NOMO-1 treated with DMSO at 0.1 percent for 48 hours (cell line): ENCODE results near the gene TMCO2.
A peak's percentile ranks its signal among the peaks of the same experiment; 100 is the strongest.
"Not testable (repeated sequence)": the region's sequence is repeated elsewhere in the genome, so short reads cannot be mapped to it uniquely, and the experiment has no call there.

Source experiments
- DNase-seq: peaks from one replicate; lab custom pipeline; 2025; ENCODE audit not compliant: unreplicated experiment; lab: John Stamatoyannopoulos, UW

TMCO2 gene

DNA sequence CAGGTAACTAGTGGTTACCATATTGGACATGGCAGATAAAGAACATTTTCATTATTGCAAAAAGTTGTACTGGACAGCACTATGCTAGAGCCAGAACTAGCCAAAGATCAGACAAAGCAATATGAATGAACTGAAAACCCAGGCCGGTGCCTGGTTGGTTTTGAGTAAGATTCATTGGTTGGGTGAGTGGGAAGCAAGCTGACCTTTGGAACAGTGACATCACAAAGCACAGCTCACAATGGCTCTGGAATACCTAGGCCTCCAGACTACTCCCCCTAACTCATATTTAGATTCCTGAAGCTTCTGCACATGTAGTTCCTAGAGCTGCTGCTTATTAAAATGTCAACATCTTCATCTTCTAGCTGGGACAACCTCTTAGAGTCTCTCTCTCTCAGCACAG, at the start of gene TMCO2:
Gene TMCO2, plus strand, starts transcription at position 283 of the 400 bp plus-strand sequence. Its CDS starts 57 bp downstream, at position 340.
- no peak for DNase-seq

DNA sequence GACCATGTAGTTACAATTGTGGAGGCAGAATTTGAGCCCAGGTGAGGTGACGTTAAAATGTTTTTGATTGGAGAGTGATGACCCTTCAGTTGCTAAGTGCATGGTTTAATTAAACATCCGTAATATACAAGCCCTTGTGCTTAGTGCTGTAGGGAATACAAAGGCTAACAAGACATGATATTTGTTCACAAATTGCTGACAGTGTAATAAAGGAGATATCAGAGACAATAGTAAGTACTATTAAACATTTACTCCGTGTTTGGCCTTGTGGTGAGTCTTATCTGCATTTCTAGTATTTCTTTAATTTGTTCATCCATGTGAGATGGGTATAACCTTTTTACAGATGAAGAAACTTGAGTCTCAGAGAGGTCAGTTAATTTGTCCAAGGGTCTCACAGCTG, 48.6 kb upstream of the TMCO2 start:
- DNase-seq = no peak

DNA sequence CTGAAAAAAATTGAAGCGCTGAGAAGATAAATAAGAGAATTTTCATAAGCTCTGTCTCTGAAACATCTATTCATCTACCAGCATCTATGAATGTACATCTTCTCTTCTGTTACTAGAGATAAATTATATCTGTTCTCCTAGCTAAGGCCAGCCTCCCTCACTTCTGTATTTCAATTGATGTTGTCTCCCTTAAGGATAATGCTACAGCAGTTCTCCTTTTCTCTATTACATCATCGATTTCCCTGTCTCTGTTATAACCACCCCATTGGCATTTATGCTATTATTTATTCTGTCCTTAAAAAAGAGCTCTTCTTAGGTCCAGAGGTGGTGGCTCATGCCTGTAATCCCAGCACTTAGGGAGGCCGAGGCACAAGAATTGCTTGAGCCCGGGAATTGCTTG, 42.9 kb upstream of the TMCO2 start:
- no peak for DNase-seq

DNA sequence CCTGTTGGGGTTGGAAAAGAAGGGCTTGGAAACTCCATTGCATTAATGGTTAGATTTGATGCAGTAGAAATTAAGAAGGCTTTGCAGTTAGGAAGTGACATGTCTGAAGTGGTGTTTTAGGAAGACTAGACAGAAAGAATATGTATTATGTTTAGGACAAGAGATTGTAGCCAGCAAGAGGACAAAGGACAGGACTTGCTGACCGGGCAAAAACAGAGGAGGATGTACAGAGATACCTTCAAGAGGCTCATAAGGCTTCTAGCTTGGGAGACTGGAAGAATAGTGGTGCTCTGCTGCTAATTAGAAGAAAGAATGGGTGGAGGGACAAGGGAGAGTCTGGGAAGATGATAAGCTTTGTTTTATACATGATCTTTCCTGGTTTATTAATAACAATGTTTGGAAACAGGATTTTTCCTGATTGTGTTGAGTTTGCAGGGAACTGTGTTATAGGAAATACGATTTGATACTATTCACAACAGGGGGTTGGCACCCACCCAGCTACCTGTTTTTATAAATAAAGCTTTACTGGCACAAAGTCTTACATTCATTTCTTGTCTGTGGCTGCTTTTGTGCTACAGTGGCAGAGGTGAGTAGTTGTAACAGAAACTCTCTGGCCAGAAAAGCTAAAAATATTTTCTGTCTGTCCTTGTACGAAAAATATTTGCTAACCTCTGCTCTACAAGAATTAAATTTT, 37.1 kb upstream of the TMCO2 start:
- no peak for DNase-seq

DNA sequence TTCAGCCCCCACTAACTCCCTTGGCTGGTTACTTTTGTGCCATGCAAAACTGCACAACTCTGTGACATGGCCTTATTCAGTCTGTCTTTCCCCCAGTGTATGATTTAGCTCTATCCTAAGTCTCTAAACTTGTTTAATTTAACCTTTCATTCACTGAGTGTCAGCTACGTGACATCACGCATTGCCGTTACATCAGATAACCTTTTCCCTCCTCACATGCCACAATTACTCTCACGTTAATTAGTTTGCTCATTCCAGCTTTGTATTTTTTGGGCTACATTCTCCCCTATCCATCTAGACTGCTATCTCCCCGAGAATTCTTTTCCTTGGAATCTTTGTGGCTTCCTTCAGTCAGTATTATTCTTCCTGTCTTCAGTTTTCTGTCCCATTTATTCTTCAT, 29.4 kb upstream of the TMCO2 start:
- no peak for DNase-seq

DNA sequence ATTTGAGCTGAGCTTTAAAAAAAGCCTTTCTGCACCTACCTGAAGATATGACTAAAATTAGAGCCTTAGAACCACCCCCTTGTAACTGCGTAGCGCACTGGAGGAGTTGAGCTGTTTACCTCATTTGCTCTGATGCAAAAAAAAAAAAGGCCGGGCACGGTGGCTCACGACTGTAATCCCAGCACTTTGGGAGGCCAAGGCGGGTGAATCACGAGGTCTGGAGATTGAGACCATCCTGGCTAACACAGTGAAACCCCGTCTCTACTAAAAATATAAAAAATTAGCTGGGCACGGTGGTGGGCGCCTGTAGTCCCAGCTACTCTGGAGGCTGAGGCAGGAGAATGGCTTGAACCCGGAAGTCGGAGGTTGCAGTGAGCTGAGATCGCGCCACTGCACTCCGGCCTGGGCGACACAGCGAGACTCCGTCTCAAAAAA, 26.2 kb upstream of the TMCO2 start:
- not testable (repeated sequence) for DNase-seq

DNA sequence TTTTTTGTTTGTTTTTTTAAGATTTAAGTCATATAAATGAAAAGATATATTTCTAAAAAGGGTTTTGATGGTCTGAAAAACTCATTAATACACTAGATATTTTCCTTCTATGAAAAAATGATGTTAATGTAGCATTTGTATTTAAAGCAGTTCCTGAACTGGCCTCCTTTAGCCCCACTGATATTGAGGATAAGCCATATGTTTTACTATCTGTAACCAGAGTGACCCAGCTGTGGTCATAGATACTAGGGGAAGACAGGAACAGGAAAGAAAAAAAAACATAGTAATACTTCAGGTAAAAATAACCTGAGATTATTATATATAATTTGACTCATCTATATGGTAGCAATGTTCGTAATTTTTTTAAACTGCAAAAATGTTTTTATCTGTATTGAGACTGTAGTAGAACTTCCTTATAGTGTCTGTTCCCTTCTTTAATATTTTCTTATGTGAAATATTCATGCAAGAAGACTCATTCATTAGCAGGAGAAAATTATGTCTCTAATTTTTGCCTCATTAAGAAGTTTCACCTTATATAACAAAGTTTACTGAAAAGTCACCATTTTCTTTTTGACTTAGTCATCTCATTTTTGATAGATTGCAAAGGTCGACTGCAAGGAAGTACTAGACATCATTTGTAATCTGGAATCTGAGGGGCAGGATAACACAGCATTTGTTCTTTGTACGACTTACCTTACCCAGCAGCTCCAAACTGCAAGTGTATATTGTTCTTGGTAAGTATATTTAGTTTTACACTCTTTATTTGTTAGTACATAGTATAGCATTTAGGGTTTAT, 25.6 kb upstream of the TMCO2 start:
- no peak for DNase-seq

DNA sequence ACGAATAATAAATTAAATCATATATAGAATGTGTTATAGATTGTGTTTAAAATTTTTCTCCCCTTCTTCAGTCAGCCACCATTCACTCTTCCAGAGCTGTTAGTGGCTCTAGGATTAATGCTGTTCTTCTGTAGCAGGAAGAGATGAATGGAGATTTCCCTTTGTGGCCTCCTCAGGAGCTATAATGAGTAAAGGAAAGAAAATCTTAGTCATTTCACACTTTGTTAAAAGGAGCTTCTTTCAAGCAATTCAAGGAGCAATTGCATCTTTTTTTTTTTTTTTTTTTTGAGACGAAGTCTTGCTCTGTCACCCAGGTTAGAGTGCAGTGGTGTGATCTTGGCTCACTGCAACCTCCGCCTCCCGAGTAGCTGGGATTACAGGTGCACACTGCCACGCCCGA, 23.7 kb upstream of the TMCO2 start:
- DNase-seq = no peak

DNA sequence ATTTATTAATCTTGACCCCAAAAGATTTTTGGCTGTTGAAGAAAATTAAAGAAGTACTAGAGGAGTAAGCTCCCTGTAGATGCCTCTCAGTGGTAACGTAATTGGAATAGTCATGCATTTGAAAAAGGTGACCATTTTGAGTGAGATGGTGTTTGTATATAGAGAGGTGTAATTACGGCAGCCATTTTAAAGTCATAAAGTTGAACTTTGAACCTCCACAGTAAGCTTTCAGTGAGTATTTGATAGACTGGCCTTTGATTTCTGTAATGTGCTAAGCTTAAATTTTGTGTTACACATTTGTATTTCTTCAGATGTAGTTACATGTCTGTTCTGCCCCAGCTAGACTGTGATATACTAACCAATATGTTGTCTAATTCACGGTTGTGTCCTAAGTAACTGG, 21.5 kb upstream of the TMCO2 start:
- DNase-seq = no peak

DNA sequence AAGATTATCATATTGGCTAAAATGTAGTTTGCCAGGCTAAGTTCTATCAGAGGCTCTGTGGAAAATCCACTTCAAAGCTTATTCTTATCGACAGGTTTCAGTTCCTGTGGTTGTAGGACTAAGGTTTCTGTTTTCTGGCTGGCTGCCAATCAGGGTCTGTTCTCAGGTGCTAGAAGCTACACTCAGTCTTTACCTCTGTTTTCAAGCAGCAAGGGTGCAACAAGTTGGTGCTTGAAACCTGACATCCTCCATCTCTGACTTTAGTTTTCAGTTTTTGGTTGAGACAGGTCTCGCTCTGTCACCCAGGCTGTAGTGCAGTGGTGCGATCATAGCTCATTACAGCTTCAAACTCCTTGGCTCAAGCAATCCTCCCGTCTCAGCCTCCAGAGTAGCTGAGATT, 15.3 kb upstream of the TMCO2 start:
- DNase-seq = peak; percentile 4

DNA sequence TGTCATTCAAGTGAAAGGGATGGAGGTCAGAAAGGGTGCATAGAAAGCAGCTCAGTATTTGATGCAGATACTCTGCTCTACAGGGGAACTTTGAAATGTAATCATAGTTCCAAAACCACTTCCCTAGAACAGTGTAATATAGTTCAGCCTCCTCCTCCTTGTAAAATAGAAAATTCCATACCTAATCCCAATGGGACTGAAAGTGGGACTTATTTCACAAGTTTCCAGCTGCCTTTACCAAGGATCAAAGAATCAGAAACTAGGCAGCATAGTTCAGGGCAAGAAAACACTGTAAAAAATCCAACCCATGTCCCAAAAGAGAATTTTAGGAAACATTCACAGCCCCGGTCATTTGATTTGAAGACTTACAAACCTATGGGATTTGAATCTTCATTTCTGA, 8.1 kb upstream of the TMCO2 start:
- no peak for DNase-seq

DNA sequence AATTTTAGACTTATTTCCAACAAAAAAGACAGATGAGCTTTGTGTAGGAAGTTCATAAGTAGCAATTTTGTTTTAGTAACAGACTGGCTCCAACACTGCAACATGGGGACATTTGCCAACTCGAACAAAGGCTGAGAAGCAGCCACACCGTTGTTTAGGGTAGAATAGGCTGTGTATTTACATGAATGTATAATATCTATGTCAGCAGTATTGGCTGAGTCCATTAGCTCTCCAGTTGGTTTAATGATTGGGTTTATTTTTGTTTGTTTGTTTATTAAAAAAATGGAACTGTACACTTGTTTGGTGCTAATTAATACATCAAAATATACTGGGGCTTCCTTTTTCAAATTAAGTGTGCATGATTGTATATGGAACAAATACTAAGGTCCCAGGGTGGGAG, 7.3 kb upstream of the TMCO2 start:
- DNase-seq = no peak

DNA sequence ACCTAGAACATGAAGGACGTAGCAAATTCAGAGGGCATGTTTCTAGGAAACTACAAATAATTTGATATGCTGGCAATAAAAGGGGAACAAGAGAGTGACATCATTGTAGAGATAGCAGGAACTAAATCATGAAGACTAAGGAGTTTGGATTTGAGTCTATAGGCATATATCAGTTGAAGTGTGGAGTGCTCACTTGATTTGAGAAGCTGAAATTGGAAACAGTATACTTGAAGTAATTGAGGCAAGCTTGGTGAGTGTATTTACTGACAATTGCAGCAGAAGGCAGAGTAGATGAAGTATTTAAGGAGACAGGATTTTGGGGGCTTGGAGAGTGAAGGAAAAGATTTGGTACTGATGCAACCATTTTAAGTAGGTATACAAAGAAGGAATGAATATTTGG, 6.4 kb upstream of the TMCO2 start:
- DNase-seq = peak; percentile 13

DNA sequence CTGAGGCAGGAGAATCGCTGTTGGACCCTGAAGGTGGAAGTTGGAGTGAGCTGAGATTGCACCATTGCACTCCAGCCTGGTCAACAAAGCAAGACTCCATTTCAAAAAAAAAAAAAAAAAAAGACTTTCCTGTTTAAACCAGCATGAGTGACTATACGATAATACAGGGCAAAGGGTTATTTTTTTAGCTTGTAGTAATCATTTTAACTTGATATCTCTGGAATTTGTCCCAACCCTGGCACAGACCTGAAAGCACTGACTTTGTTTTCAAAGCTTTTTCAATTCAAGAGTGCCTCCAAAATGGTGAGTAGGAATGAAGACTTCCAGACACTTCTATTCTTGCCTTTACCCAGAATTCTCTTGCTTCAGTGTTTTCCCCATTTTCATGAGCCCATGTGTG, 4.4 kb upstream of the TMCO2 start:
- DNase-seq = no peak

DNA sequence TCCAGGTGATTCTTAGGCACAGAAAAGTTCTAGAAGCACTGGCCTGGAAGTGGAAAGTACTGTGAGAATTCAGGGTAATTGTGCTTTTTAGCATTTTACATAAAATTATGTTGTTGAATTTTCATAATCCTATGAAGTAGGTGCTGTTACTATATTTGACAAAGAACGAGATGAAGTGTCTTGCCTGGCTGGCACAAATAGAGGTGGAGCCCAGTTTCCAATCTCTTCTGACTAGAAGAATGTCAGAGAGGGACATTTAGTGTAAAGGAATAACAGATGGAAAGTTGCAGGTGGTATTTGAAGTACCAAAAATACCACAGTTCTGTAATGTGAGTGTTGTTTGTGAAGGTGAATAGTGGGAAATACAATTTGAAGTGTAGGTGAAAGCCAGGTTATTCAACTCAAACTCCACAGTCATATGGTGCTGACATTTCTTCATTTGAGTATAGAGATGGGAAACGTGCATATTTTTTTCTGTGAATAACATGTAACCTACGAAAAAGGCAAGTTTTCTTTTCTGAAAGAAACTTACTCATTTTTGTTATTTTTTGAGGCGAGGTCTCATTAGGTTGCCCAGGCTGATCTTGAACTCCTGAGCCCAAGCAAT, 3.5 kb upstream of the TMCO2 start:
- no peak for DNase-seq

DNA sequence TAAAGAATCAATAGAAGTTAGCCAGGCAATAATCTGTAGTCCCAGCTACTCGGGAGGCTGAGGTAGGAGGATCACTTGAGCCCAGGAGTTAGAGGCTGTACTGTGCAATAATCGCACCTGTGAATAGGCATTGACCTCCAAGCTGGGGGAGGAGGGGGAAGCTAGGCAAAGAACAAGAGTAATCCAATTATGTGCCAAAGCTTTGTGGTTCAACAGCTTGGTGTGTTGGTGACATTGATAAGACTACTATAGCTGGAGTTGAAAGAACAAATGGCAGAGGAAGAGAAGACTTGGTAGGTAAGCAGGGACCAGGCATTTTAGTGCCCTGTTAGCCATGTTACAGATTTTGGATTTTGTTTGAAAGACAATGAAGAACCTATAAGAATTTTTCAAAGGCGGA, 2.1 kb upstream of the TMCO2 start:
- DNase-seq = no peak

DNA sequence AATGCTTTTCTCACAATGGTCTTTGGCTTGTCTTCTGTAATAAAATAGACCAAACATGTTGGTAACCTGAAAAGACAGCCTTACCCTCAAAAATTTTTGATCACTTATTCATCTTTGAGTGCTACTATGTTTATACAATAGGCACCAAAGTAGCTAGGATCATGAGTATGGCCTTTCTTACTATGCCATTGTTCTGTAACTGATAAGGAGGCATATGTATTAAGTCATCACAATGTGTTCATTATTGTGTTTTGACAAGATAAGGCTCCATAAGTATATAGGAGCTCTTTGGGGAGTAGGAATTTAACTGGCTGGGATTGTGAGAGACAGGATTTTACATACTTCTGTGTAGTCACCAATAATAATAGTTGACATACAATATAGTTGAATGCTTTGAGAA, 675 bp downstream of the TMCO2 start:
- DNase-seq = no peak

DNA sequence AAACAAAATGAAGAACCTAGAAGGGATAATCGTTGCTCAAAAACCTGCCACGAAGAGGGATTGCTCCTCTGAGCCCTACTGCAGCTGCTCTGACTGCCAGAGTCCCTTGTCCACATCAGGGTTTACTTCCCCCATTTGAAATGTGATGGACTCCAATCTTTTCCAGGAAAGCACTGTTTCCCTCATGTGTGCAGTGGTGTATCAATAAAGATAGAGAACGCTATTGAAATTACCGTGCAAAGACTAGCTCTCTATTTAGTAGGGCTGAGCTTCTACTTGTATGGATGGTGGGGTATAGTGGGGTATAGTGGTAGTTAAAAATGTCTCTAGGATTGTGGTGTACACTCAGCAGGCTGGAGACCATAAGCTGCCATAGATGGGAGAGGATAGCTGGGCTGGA, 3.7 kb downstream of the TMCO2 start:
- DNase-seq = no peak

DNA sequence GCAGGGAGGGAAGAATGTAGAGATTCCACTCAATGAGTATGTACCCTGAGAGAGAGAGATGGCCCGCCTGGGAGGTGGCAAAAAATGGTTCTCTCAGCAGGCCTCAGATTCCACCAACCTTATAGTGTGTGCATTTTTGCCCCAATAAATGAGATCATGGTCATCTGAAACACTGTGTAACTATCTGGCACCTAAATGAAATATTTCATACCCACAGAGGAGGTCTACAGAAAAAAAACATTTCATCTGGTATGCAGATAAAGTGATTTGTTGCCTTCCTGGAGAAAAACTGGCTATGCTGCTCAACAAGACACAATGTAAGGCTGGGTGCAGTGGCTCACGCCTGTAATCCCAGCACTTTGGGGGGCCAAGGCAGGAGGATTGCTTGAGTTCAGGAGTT, 4.9 kb downstream of the TMCO2 start:
- DNase-seq = no peak

DNA sequence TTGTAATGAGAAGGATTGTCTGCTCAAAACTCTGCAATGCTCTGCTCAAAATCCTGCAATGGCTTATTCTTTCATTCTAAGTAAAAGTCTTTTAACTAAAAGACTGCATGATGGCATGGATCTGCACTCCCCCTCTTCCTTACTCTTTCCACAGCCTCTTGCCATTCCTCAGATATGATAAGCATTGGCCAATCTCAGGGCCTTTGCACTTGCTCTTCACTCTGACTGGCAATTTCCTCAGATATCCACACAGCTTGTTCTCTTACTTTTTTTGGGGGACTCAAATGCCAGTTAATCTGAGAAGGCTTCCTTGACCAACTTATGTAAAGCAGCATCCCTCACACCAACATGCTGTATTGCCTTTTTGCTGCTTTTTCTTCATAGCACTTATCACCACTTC, 7.5 kb downstream of the TMCO2 start:
- no peak for DNase-seq

DNA sequence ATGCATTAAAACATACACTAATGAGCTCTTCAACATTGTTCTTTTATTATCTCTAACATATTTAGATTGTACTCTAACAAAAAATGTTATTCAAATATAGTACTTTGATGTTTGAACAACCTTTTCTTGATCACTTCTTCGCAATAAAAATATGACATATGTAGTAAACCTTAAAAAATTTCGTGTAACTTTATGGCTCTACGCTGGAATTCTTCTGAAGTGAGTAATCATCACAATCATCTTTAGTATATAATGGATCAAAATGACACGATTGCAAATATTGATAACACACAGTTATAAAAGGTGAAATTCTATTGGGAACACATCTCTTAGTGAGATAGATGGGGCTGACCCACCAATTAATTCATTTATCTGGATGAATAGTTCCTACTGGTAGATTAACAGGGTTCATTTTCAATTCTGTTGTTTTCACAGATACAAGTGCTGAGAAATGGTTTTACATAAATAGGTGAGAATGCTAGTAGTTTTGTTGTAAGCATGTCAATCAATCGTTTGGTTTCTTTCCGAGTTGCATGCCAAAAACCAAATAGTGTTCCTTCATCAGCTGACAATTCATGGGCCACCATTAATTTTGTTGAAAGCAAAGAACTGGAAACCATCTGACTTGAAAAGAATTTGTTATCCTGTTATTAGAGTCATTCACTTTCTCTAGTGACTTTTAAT, 8.8 kb downstream of the TMCO2 start:
- DNase-seq = no peak

DNA sequence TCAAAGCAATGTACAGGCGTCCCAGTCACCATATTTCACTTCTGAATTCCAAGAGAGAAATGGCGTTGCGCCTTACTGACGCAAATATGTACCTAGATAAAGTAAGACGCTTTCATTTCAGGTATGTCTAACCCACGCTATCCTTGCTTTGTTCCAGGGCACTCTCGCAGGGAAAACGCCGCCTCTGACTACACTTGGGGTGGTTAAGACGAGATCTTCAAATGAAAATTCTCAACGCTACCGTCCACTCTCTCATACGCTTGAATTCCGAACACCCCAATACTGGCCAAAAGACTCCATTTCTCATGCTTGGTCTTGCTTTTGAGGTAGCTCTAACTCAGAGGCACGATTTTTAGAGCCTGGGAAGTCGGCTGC, 9.6 kb downstream of the TMCO2 start:
- peak; percentile 41 for DNase-seq
